Left lung (tissue), 10 donors: ENCODE results near the gene CCDC40. TPM values are rescaled to one million over a fixed set of nuclear protein-coding genes. Genes with fewer than 3 reads are reported as not detected.

Experiments used
- ATAC-seq: fragments of 200-7000 bp; cut with Tn5 transposase; one replicate; pipeline ENCODE4 v1.9.1; 2020; ENCODE audit warnings: moderate library complexity
- DNase-seq, 4 donors: peaks; one replicate each; pipeline ENCODE4 v3.0.0-alpha.2; 2013 to 2020
- H3K27ac ChIP-seq, 2 donors: fragments of 200-600 bp; sonication (generic) in 1 of 2; one replicate each; pipeline versions ENCODE4 v1.5.0 to v1.8.0; 2020 to 2021
- H3K27me3 ChIP-seq, 2 donors: fragments of 200-600 bp; sonication (generic) in 1 of 2; one replicate each; pipeline versions ENCODE4 v1.5.0 to v1.8.0; 2020 to 2021
- H3K36me3 ChIP-seq, 2 donors: fragments of 200-600 bp; sonication (generic) in 1 of 2; one replicate each; pipeline versions ENCODE4 v1.5.0 to v1.8.0; 2020 to 2021
- H3K4me1 ChIP-seq, 2 donors: fragments of 200-600 bp; one replicate each; pipeline ENCODE4 v1.8.0; 2021
- H3K4me3 ChIP-seq, 2 donors: fragments of 200-600 bp; sonication (generic) in 1 of 2; one replicate each; pipeline versions ENCODE4 v1.5.0 to v1.8.0; 2020 to 2021; ENCODE audit warnings: mild to moderate bottlenecking in 1 of 2
- H3K9me3 ChIP-seq, 2 donors: fragments of 200-600 bp; sonication (generic) in 1 of 2; one replicate each; pipeline versions ENCODE4 v1.5.0 to v1.8.0; 2020 to 2021
- CTCF ChIP-seq, 2 donors: fragments of 200-600 bp; sonication (generic) in 1 of 2; IDR thresholded peaks; one replicate each; pipeline versions ENCODE4 v1.5.0 to v1.8.0; 2021; ENCODE audit warnings: antibody characterized with exemption in 2 of 2
- intact Hi-C, 2 donors: fragments of 100-400 bp; cut with DNase I; formaldehyde crosslinking; loops; one replicate each; pipeline versions ENCODE4 v1.11.2 to v1.14.2; 2022
- polyA plus RNA-seq, 6 donors: library from polyadenylated mRNA; unstranded; fragments of 120-200 nt; gene quantifications; one replicate each; pipeline ENCODE4 v1.2.1, GENCODE V29; 2013; ENCODE audit not compliant: insufficient read length in 6 of 6
- total RNA-seq, 2 donors: library from RNA; stranded (reverse); fragmentation: NEBNext Ultra II Directional; extraction: Animal tissue kit (Norgen Biotek cat#: 25700); gene quantifications; one replicate each; pipeline ENCODE4 v1.2.1, GENCODE V29; 2021
- donor health status: DM: no; HTN: yes; CAD: no.
- donor health status: DM: no; HTN: no; CAD: no.

Gene CCDC40
- total and polyA plus RNA-seq, 8 donors: 8.0 to 15.2 (median 11.5) TPM

- Histone ChIP-seq H3K4me3 (no peak overlapping the region), H3K9me3 (no peaks in the 10 kb centered on the region), H3K27me3 (peaks cover 0 to 12% of the 10 kb centered on the region in 2 donors), H3K36me3 (peaks cover 0 to 3% of the 10 kb centered on the region in 2 donors), H3K27ac (no peak overlapping the region), H3K4me1 (no peaks in the 10 kb centered on the region)
- peak; percentile 60 for ATAC-seq
- peak in 1 of 4 donors; percentile 34 for DNase-seq
- no peak for TF ChIP-seq CTCF (IDR thresholded peaks at IDR 0.05)
- intact Hi-C loops: no loop called here
These were observed 88.0 kb downstream of the CCDC40 start for GRCh38 chr17:80124351-80124981.

GRCh38 chr17:80125656-80126448 is 89.4 kb downstream of the CCDC40 start:
- no peaks in the 10 kb centered on the region for H3K9me3 ChIP-seq
- no peak overlapping the region for H3K4me3 ChIP-seq
- H3K4me1 ChIP-seq: no peaks in the 10 kb centered on the region
- H3K36me3 ChIP-seq: no peaks in the 10 kb centered on the region
- intact Hi-C loops: no loop called here
- H3K27ac ChIP-seq: no peak overlapping the region
- no peak for ATAC-seq
- no peak for TF ChIP-seq CTCF (IDR thresholded peaks at IDR 0.05)
- DNase-seq: peak in 1 of 4 donors; percentile 13
- peaks cover 0 to 12% of the 10 kb centered on the region in 2 donors for H3K27me3 ChIP-seq

- no peak overlapping the region for H3K27ac ChIP-seq
- H3K9me3 ChIP-seq: no peaks in the 10 kb centered on the region
- no peak for ATAC-seq
- H3K27me3 ChIP-seq: peaks cover 0 to 12% of the 10 kb centered on the region in 2 donors
- no peak for DNase-seq
- no peak overlapping the region for H3K4me3 ChIP-seq
- no peak for TF ChIP-seq CTCF (IDR thresholded peaks at IDR 0.05)
- H3K4me1 ChIP-seq: no peaks in the 10 kb centered on the region
- intact Hi-C loops: no loop called here
- no peaks in the 10 kb centered on the region for H3K36me3 ChIP-seq
These were observed 89.9 kb downstream of the CCDC40 start for GRCh38 chr17:80126449-80126715.

GRCh38 chr17:80129006-80129565 is 92.6 kb downstream of the CCDC40 start:
- Histone ChIP-seq H3K9me3 (no peaks in the 10 kb centered on the region), H3K36me3 (peaks cover 0 to 21% of the 10 kb centered on the region in 2 donors), H3K4me1 (no peaks in the 10 kb centered on the region), H3K27ac (no peak overlapping the region), H3K27me3 (peaks cover 0 to 9% of the 10 kb centered on the region in 2 donors), H3K4me3 (no peak overlapping the region)
- ATAC-seq: no peak
- intact Hi-C loops: no loop called here
- DNase-seq: no peak
- TF ChIP-seq CTCF (IDR thresholded peaks at IDR 0.05): no peak

GRCh38 chr17:80130992-80131391 is 94.5 kb downstream of the CCDC40 start:
- Histone ChIP-seq H3K36me3 (peaks cover 3 to 40% of the 10 kb centered on the region in 2 donors), H3K27ac (no peak overlapping the region), H3K4me3 (no peak overlapping the region), H3K4me1 (no peaks in the 10 kb centered on the region), H3K27me3 (no peaks in the 10 kb centered on the region), H3K9me3 (no peaks in the 10 kb centered on the region)
- no peak for DNase-seq
- intact Hi-C loops: no loop called here
- ATAC-seq: no peak
- TF ChIP-seq CTCF (IDR thresholded peaks at IDR 0.05): no peak
